NK-92 treated with Interleukin-12 subunit alpha and Interleukin-12 subunit beta, amount 100 ng/mL, for 24 hours (cell line): ENCODE measurements around the gene EPC2.

Source experiments
- DNase-seq: peaks from one replicate; lab custom pipeline; 2025; lab: John Stamatoyannopoulos, UW

The EPC2 gene

DNA sequence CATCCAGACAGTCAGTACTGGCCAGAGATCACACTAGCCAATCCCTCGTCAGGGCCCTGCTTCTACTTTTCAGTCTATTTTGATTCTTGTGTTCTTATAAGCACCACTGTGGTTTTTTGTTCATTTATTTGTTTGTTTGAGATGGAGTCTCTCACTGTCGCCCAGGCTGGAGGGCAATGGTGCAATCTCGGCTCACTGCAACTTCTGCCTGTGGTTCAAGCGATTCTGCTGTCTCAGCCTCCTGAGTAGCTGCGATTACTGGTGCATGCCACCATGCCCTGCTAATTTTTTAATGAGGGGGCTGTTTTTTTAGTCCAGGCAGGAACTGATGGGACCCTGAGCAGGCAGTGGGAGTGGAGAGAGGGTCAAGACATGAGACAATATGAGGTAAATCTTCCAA, 165.5 kb downstream of the EPC2 start:
- DNase-seq = no peak

DNA sequence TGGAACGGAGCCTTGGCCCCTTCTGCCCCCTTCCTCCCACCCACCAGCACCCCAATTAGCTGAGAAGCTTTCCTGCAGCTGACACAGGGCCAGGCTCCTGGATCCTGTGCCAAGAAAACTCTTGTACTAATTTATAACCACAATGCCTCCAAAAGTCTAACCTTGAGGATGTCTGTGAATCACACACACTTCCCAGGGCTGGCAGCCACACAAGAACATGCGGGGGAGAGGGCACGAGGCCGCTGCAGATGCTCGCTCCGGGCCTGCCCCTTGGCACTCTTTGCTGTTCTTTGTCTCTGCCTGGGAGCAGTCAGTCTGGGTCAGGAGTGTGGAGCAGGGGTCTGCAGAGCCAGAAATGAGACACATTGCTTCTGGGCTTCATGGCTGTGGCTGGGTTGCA, 167.8 kb downstream of the EPC2 start:
- DNase-seq = no peak

DNA sequence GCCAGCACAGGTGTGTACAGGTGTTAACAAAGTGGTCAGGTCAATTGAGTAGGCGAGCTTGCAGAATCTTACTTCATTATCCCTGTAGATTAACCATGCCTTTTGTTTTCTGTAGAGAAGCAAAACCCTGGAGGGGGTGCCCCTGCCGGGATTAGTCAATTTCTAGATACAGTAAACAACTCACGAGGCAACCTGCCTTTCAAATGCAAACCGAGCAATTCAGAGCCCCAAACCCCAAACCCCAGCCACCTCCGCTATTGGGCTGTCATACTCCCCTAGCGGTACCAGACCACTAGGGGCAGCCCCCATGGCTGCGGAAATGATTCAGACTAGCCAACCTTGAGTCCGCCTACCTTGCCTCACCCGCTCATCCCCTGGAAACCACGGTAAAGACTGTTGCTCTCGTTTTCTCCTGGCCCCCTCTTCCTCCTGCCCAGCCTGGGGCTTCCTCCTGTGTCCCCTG, 169.1 kb downstream of the EPC2 start:
- no peak for DNase-seq

- no peak for DNase-seq
Observed at GRCh38 chr2:148814143-148814859, 169.8 kb downstream of the EPC2 start.

DNA sequence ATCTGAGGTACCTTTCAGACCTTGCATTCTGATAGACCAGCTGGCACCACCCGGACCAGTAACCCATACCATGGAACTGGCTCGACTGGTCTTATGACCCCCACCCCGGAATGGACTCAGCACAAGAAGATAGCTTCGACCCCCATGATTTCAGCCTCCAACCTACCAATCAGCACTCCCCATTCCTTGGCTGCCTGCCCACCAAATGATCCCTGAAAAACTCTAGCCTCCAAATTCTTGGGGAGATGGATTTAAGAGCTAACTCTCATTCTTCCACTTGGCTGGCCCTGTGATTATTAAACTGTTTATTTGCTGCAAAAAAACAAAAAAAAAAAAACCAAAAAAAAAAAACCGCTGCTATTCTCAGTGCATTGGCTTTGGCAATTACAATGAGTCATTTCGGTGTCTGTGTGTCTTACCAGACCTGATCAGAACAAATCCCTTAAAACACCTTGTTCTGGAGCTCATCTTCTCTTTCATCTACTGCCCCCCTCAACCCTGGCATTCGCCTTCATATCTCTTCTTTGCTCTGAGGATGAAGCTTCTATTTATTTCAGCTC, 170.4 kb downstream of the EPC2 start:
- DNase-seq = no peak

DNA sequence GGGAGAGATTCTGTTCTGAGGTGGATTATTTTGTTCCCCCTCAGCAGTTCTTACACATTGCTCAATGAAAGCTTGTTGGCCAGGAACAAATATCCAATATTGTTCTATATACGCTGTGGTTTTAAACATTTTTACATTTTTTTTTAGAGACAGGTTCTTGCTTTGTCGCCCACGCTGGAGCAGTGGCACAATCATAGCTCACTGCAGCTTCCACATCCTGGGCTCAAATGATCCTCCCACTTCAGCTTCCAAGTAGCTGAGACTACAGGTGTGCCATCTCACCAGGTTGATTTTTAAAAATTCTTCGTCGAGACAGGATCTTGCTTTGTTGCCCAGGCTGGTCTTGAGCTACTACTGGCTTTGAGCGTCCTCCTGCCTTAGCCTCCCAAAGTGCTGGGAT, 171.6 kb downstream of the EPC2 start:
- no peak for DNase-seq

- DNase-seq = no peak
Observed at GRCh38 chr2:148817210-148817708, 172.7 kb downstream of the EPC2 start.

- no peak for DNase-seq
Observed at GRCh38 chr2:148819019-148819585, 174.6 kb downstream of the EPC2 start.

DNA sequence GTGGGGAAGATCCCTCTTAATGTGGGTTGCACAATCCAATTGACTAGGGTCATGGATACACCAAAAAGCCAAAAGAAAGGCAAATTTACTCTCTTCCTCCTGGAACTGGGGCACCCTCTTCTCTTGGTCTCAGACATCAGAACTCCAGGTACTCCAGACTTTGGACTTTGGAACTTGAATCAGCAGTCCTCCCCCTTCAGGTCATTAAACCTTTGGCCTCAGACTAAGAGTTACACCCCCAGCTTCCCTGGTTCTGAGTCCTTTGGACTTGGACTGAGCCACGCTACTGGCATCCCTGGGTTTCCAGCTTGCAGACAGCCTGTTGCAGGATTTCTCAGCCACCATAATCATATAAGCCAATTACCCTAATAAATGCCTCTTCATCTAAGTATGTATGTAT, 179.6 kb downstream of the EPC2 start:
- no peak for DNase-seq

- DNase-seq = no peak
Observed at GRCh38 chr2:148826791-148827190, 182.2 kb downstream of the EPC2 start.

GRCh38 chr2:148828941-148829340, 184.4 kb downstream of the EPC2 start:
- no peak for DNase-seq

GRCh38 chr2:148829618-148830017, 185.1 kb downstream of the EPC2 start:
- DNase-seq = no peak

- DNase-seq = no peak
Observed at GRCh38 chr2:148832637-148833036, 188.1 kb downstream of the EPC2 start.
